ENCODE results near the gene LRRC75B. TPM values are rescaled to one million over a fixed set of nuclear protein-coding genes. Genes with fewer than 3 reads are reported as not detected.

Gene LRRC75B
- total and polyA plus RNA-seq, 9 of the 15 experiments (the other 6 are each of a cell fraction or from before 2014, with no cell fraction given), result 0.10 to 2.8 (median 1.0) TPM; not detected in 1

DNA sequence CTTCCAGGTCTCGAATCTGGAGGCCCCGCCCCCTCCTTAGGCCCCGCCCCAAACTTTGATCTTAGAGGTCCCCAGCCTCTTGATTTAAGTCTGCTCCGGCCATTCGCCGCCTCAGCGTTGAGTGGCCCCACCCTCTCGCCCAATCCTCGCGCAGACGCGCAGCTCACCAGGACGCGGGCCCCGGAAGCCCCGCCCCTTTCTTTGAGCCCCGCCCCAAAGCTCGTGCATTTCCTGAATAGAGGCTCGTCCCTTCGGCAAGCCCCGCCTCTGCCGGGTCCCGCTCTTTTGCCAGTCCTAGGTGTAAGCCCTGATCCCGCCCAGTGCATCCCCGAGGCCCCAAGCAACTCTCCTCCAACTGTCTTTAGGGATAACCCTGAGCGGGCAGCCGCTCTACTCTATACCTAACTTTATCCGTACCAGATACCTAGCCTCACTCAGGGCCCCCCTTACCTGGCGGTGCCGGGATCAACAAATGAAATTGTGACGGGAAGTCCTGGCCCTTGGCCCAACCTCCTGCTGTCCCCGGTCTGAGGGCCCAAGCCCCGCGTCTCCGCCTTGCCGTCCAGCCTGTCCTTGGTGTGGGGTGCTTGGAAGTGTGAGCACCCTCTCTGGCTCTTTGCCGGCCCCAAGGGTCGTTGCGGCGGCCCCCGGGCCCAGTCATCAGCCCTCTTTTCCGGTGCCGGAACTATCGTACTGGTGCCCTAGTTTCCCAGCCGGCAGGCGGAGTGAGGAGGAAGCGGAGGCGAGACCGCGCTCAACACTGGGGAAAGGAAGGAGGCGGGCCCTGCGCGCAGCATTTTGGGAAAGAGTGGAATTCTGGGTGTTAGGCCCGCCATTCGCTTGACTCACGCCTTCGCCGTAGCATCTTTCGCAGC, 37.5 kb downstream of the LRRC75B start, which contains the start of gene SNRPD3 (continued):
- no peak for TF ChIP-seq SMARCC2 (IDR thresholded peaks at IDR 0.05; ENCODE audit: low read depth)
- no peak for TF ChIP-seq ZC3H8 (IDR thresholded peaks at IDR 0.05)
- TF ChIP-seq ZNF717 (CRISPR knock-in tag; IDR thresholded peaks at IDR 0.05), result no peak
- peak; percentile 54 to 89 for TF ChIP-seq E2F6 (IDR thresholded peaks at IDR 0.05; ENCODE audit: borderline replicate concordance in 1 of 2, extremely low read depth in 1 of 2, insufficient read depth in 1 of 2, insufficient read length in 1 of 2, low read depth in 1 of 2, low read length in 1 of 2, poor library complexity in 1 of 2, severe bottlenecking in 1 of 2)
- TF ChIP-seq ATF2 (CRISPR knock-in tag; IDR thresholded peaks at IDR 0.05), result no peak
- peak; percentile 80; the same call in 1 of the 2 replicates for TF ChIP-seq XRCC5 (IDR thresholded peaks at IDR 0.05; ENCODE audit: low read depth, low read length)
- TF ChIP-seq, protein P1, sequence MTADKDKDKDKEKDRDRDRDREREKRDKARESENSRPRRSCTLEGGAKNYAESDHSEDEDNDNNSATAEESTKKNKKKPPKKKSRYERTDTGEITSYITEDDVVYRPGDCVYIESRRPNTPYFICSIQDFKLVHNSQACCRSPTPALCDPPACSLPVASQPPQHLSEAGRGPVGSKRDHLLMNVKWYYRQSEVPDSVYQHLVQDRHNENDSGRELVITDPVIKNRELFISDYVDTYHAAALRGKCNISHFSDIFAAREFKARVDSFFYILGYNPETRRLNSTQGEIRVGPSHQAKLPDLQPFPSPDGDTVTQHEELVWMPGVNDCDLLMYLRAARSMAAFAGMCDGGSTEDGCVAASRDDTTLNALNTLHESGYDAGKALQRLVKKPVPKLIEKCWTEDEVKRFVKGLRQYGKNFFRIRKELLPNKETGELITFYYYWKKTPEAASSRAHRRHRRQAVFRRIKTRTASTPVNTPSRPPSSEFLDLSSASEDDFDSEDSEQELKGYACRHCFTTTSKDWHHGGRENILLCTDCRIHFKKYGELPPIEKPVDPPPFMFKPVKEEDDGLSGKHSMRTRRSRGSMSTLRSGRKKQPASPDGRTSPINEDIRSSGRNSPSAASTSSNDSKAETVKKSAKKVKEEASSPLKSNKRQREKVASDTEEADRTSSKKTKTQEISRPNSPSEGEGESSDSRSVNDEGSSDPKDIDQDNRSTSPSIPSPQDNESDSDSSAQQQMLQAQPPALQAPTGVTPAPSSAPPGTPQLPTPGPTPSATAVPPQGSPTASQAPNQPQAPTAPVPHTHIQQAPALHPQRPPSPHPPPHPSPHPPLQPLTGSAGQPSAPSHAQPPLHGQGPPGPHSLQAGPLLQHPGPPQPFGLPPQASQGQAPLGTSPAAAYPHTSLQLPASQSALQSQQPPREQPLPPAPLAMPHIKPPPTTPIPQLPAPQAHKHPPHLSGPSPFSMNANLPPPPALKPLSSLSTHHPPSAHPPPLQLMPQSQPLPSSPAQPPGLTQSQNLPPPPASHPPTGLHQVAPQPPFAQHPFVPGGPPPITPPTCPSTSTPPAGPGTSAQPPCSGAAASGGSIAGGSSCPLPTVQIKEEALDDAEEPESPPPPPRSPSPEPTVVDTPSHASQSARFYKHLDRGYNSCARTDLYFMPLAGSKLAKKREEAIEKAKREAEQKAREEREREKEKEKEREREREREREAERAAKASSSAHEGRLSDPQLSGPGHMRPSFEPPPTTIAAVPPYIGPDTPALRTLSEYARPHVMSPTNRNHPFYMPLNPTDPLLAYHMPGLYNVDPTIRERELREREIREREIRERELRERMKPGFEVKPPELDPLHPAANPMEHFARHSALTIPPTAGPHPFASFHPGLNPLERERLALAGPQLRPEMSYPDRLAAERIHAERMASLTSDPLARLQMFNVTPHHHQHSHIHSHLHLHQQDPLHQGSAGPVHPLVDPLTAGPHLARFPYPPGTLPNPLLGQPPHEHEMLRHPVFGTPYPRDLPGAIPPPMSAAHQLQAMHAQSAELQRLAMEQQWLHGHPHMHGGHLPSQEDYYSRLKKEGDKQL (CRISPR knock-in tag; IDR thresholded peaks at IDR 0.05; ENCODE audit: borderline replicate concordance), result no peak
- TF ChIP-seq ZNF12 (CRISPR knock-in tag; IDR thresholded peaks at IDR 0.05), result no peak
- TF ChIP-seq, protein P2, sequence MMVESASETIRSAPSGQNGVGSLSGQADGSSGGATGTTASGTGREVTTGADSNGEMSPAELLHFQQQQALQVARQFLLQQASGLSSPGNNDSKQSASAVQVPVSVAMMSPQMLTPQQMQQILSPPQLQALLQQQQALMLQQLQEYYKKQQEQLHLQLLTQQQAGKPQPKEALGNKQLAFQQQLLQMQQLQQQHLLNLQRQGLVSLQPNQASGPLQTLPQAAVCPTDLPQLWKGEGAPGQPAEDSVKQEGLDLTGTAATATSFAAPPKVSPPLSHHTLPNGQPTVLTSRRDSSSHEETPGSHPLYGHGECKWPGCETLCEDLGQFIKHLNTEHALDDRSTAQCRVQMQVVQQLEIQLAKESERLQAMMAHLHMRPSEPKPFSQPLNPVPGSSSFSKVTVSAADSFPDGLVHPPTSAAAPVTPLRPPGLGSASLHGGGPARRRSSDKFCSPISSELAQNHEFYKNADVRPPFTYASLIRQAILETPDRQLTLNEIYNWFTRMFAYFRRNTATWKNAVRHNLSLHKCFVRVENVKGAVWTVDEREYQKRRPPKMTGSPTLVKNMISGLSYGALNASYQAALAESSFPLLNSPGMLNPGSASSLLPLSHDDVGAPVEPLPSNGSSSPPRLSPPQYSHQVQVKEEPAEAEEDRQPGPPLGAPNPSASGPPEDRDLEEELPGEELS (CRISPR knock-in tag; IDR thresholded peaks at IDR 0.05; ENCODE audit: borderline replicate concordance), result no peak
- peak; percentile 95 for TF ChIP-seq ZFX (CRISPR knock-in tag; IDR thresholded peaks at IDR 0.05)
- TF ChIP-seq CHCHD3 (CRISPR knock-in tag; IDR thresholded peaks at IDR 0.05), result no peak
- TF ChIP-seq, protein P3, sequence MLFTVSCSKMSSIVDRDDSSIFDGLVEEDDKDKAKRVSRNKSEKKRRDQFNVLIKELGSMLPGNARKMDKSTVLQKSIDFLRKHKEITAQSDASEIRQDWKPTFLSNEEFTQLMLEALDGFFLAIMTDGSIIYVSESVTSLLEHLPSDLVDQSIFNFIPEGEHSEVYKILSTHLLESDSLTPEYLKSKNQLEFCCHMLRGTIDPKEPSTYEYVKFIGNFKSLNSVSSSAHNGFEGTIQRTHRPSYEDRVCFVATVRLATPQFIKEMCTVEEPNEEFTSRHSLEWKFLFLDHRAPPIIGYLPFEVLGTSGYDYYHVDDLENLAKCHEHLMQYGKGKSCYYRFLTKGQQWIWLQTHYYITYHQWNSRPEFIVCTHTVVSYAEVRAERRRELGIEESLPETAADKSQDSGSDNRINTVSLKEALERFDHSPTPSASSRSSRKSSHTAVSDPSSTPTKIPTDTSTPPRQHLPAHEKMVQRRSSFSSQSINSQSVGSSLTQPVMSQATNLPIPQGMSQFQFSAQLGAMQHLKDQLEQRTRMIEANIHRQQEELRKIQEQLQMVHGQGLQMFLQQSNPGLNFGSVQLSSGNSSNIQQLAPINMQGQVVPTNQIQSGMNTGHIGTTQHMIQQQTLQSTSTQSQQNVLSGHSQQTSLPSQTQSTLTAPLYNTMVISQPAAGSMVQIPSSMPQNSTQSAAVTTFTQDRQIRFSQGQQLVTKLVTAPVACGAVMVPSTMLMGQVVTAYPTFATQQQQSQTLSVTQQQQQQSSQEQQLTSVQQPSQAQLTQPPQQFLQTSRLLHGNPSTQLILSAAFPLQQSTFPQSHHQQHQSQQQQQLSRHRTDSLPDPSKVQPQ (CRISPR knock-in tag; IDR thresholded peaks at IDR 0.05; ENCODE audit: borderline replicate concordance), result no peak
- TF ChIP-seq PPARD (CRISPR knock-in tag; IDR thresholded peaks at IDR 0.05), result no peak
